PC-9 (cell line): Measurements from ENCODE around the gene NAGS. TPM values are rescaled to one million over a fixed set of nuclear protein-coding genes. Genes with fewer than 3 reads are reported as not detected.

Experiments
- BruUV-seq: library from RNA; stranded (reverse); fragments of 400-500 nt; replicated peaks from 2 replicates; lab custom pipeline; 2021; lab: Mats Ljungman, UMichigan
- CTCF ChIA-PET: fragments of 300-600 bp; sonication (Branson Sonifier 250); formaldehyde crosslinking; loops from one replicate; lab custom pipeline; 2022; ENCODE audit warnings: antibody characterized with exemption; lab: Charles Lee
- POLR2A ChIA-PET: fragments of 300-600 bp; sonication (Branson Sonifier 250); formaldehyde crosslinking; loops from one replicate; lab custom pipeline; 2022; ENCODE audit warnings: antibody characterized with exemption; ENCODE audit not compliant: unreplicated experiment; lab: Charles Lee
- DNase-seq, 2 experiments: peaks; one replicate each; pipeline versions ENCODE4 v3.0.0 to v3.0.0-alpha.2; 2015 to 2022; ENCODE audit warnings: mixed read lengths in 1 of 2
- H2AFZ ChIP-seq: fragments of 200-600 bp; sonication (generic); 2 replicates; pipeline ENCODE4 v1.8.1; 2017; ENCODE audit warnings: antibody characterized with exemption
- H3F3A ChIP-seq: fragments of 200-600 bp; sonication (generic); 2 replicates; pipeline ENCODE4 v1.8.1; 2017; ENCODE audit warnings: antibody characterized with exemption, mild to moderate bottlenecking, low read depth; ENCODE audit not compliant: insufficient read depth
- H3K27ac ChIP-seq: fragments of 200-600 bp; sonication (generic); 2 replicates; pipeline ENCODE4 v1.6.1; 2016; ENCODE audit warnings: mixed run types
- H3K27me3 ChIP-seq: fragments of 200-600 bp; sonication (generic); 2 replicates; pipeline ENCODE4 v1.6.1; 2016; ENCODE audit warnings: low read depth, mixed run types; ENCODE audit not compliant: insufficient read depth
- H3K36me3 ChIP-seq: fragments of 200-600 bp; sonication (generic); 2 replicates; pipeline ENCODE4 v1.6.1; 2016; ENCODE audit warnings: low read depth, mixed run types
- H3K4me1 ChIP-seq: fragments of 200-600 bp; sonication (generic); replicated peaks from 2 replicates; pipeline ENCODE4 v1.6.1; 2016; ENCODE audit warnings: mixed run types; ENCODE audit not compliant: insufficient read depth
- H3K4me2 ChIP-seq: fragments of 200-600 bp; sonication (generic); 2 replicates; pipeline ENCODE4 v1.6.1; 2017; ENCODE audit warnings: mixed run types
- H3K4me3 ChIP-seq: fragments of 200-600 bp; sonication (generic); 2 replicates; pipeline ENCODE4 v1.6.1; 2016; ENCODE audit warnings: mixed run types
- H3K79me2 ChIP-seq: fragments of 200-600 bp; sonication (generic); 2 replicates; pipeline ENCODE4 v1.6.1; 2017; ENCODE audit warnings: low read depth, mixed run types
- H3K9me2 ChIP-seq: fragments of 200-600 bp; sonication (generic); 2 replicates; pipeline ENCODE4 v1.8.1; 2017; ENCODE audit warnings: mild to moderate bottlenecking; ENCODE audit not compliant: insufficient read depth
- H3K9me3 ChIP-seq: fragments of 200-600 bp; sonication (generic); 2 replicates; pipeline ENCODE4 v1.8.1; 2016; ENCODE audit warnings: low read depth; ENCODE audit not compliant: insufficient read depth
- H4K20me1 ChIP-seq: fragments of 200-600 bp; sonication (generic); 2 replicates; pipeline ENCODE4 v1.8.1; 2017; ENCODE audit not compliant: insufficient read depth
- EZH2 ChIP-seq: fragments of 200-600 bp; sonication (generic); IDR thresholded peaks from 2 replicates; pipeline ENCODE4 v1.8.0; 2017; ENCODE audit warnings: antibody characterized with exemption, low read depth
- intact Hi-C: fragments of 100-400 bp; cut with micrococcal nuclease; formaldehyde crosslinking; loops from one replicate; pipeline ENCODE4 v1.10.0; 2022; ENCODE audit not compliant: unreplicated experiment
- total RNA-seq: library from RNA; stranded (reverse); gene quantifications from 2 replicates; pipeline ENCODE4 v1.2.3, GENCODE V29; 2021
- TF ChIP-seq, protein P1 (sequence below): fragments of 200-600 bp; sonication (generic); conservative IDR thresholded peaks from 2 replicates; pipeline ENCODE4 v1.6.1; 2017; ENCODE audit warnings: mixed run types, antibody characterized with exemption, mild to moderate bottlenecking, moderate library complexity

The NAGS gene
- total RNA-seq, 1 experiment from 2014 or later = 1.0 TPM

DNA sequence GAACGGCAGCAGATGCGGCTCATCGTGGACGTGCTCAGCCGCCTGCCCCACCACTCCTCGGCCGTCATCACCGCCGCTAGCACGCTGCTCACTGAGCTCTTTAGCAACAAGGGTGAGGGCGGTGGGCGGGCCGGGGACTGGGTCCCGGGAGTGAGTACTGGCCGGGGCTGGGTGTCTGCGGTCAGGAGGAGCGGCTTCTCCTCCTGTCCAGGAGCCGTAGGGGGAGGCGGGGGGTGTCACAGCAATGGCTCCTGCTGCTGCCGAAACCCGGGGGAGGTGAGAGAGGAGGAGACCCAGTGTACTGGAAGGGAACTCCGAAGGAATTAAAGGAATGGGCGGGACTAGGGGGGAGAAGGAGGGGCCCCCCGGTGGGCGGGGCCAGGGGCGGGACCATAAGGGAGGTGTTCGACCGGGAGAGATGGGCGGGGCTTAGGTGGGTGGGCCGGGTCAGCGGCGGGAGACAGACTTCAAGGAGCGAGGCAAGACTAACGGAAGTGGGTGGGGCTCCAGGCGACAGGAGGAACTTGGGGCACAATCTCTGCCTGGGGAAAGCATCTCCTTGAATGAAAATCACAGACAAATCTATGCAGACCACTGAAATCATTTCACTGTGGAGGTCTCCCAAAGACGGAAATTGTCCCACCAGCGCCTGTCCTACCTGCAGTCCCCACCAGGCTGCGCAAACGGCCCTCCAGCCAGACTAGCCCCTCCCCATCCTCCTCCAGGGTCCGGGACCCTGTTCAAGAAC is 2.4 kb downstream of the NAGS start:
- peak; percentile 88 to 93 for DNase-seq
- peaks cover 10% of the 10 kb centered on the region for H3F3A ChIP-seq
- no TSS peak for BruUV-seq
- TF ChIP-seq, protein P1, sequence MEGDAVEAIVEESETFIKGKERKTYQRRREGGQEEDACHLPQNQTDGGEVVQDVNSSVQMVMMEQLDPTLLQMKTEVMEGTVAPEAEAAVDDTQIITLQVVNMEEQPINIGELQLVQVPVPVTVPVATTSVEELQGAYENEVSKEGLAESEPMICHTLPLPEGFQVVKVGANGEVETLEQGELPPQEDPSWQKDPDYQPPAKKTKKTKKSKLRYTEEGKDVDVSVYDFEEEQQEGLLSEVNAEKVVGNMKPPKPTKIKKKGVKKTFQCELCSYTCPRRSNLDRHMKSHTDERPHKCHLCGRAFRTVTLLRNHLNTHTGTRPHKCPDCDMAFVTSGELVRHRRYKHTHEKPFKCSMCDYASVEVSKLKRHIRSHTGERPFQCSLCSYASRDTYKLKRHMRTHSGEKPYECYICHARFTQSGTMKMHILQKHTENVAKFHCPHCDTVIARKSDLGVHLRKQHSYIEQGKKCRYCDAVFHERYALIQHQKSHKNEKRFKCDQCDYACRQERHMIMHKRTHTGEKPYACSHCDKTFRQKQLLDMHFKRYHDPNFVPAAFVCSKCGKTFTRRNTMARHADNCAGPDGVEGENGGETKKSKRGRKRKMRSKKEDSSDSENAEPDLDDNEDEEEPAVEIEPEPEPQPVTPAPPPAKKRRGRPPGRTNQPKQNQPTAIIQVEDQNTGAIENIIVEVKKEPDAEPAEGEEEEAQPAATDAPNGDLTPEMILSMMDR = no peak; the same call in 1 of the 2 replicates
- TF ChIP-seq EZH2 = no peak
- POLR2A ChIA-PET = interaction anchor here (0.6 to 0.7 kb wide), 3 partner anchors 49 to 156 kb away, joined by 3 to 4 read pairs (median 4); no protein-coding TSS in a partner anchor
- H3K79me2 ChIP-seq = no peaks in the 10 kb centered on the region
- H3K4me1 ChIP-seq = peaks cover 12% of the 10 kb centered on the region
- H3K27ac ChIP-seq = 0 out of 2 replicates have a peak overlapping the region, but pooled peaks have one; percentile 3
- CTCF ChIA-PET = interaction anchor here (0.5 to 0.9 kb wide), 7 partner anchors 18 to 358 kb away, joined by 3 to 6 read pairs (median 5); partner anchors contain the start of gene HDAC5
- H3K9me2 ChIP-seq = no peaks in the 10 kb centered on the region
- peak overlapping the region; percentile 59 for H2AFZ ChIP-seq
- no peaks in the 10 kb centered on the region for H3K9me3 ChIP-seq
- H3K27me3 ChIP-seq = no peaks in the 10 kb centered on the region
- H3K4me2 ChIP-seq = peak overlapping the region; percentile 83
- no peaks in the 10 kb centered on the region for H3K36me3 ChIP-seq
- H3K4me3 ChIP-seq = peak overlapping the region; percentile 52
- H4K20me1 ChIP-seq = no peaks in the 10 kb centered on the region
- intact Hi-C loops = loop anchor here (5.0 kb wide), 1 partner anchor 66 kb away; the partner anchor contains the start of gene G6PC3

DNA sequence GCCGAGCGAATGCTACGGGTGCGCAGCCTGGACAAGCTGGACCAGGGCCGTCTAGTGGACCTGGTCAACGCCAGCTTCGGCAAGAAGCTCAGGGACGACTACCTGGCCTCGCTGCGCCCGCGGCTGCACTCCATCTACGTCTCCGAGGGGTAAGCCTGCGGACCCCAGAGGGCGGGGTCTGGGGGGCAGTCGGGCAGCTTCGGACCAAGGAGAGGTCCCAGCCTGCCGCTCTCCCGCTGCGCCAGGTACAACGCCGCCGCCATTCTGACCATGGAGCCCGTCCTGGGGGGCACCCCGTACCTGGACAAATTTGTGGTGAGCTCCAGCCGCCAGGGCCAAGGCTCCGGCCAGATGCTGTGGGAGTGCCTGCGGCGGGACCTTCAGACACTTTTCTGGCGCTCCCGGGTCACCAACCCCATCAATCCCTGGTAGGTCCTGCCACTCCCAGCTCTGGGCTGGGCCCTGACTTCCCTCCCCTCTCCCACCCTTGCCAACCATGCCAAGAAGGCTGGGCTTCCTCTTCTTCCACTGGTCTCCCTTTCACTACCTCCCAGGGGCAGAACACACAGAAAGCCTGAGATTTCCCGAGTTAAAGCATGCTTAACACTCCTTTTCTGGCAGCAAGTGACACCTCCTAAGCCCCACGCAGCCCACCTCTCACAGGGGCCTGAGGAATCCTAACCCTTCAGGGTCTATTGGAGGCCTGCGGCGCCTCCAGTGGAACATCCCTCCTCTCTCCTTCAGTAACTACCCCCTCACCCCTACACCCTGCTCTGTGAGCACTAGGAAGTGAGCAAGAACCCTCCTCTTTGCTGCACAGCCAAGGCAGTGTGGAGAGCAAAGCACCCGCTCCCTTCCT is 3.2 kb downstream of the NAGS start:
- Histone ChIP-seq H4K20me1 (no peaks in the 10 kb centered on the region), H3K4me1 (peaks cover 7% of the 10 kb centered on the region), H3K9me3 (no peaks in the 10 kb centered on the region), H3K27me3 (no peaks in the 10 kb centered on the region), H3F3A (peaks cover 9% of the 10 kb centered on the region), H2AFZ (no peak overlapping the region), H3K27ac (no peak overlapping the region), H3K36me3 (no peaks in the 10 kb centered on the region), H3K9me2 (no peaks in the 10 kb centered on the region), H3K79me2 (no peaks in the 10 kb centered on the region), H3K4me2 (peak overlapping the region; percentile 83), H3K4me3 (peak overlapping the region; percentile 41; the same call in 1 of the 2 replicates)
- TF ChIP-seq, protein P1 = no peak
- no peak for TF ChIP-seq EZH2
- DNase-seq = no peak
- intact Hi-C loops = loop anchor here (5.0 kb wide), 1 partner anchor 65 kb away; the partner anchor contains the start of gene G6PC3
- BruUV-seq = TSS peak; percentile 20
- ChIA-PET CTCF (interaction anchor here (0.6 kb wide), 1 partner anchor 230 kb away, joined by 3 read pairs; no protein-coding TSS in a partner anchor), POLR2A (interaction anchor here (0.7 kb wide), 1 partner anchor 59 kb away, joined by 5 read pairs; no protein-coding TSS in a partner anchor)
